C4-2B (cell line): ENCODE measurements around the gene ZNF430.
"Not testable (repeated sequence)": the region's sequence is repeated elsewhere in the genome, so short reads cannot be mapped to it uniquely, and the experiment has no call there.

Source experiments
- H3K27ac ChIP-seq: fragments of 450-650 bp; 2 replicates; pipeline ENCODE4 v1.5.1; 2017
- CTCF ChIP-seq: fragments of 450-650 bp; conservative IDR thresholded peaks from 2 replicates; pipeline ENCODE4 v1.5.1; 2017; ENCODE audit warnings: mild to moderate bottlenecking
- ZFX ChIP-seq: fragments of 450-650 bp; IDR thresholded peaks from 2 replicates; pipeline ENCODE4 v1.6.1; 2017

Gene ZNF430

GRCh38 chr19:21020298-21021227, at the start of gene ZNF430:
ZNF430 (plus strand) TSS chr19:21020657; CDS start chr19:21020801, 144 bp downstream.
- TF ChIP-seq ZFX (peak; percentile 81), CTCF (no peak)
- peak within 1 kb of the TSS; percentile 76 for H3K27ac ChIP-seq

GRCh38 chr19:20992788-20993187, 27.7 kb upstream of the ZNF430 start:
- H3K27ac ChIP-seq, result not testable (repeated sequence)

GRCh38 chr19:20999731-21000352, 20.6 kb upstream of the ZNF430 start:
- H3K27ac ChIP-seq, result peak overlapping the region; percentile 54

GRCh38 chr19:21021238-21021637, 781 bp downstream of the ZNF430 start:
- peak overlapping the region; percentile 76 for H3K27ac ChIP-seq
- peak; percentile 17 for TF ChIP-seq CTCF

More at GRCh38 chr19:20999731-21000352, 20.6 kb upstream of the ZNF430 start:
- peak; percentile 52 for TF ChIP-seq ZFX
- no peak for TF ChIP-seq CTCF

DNA sequence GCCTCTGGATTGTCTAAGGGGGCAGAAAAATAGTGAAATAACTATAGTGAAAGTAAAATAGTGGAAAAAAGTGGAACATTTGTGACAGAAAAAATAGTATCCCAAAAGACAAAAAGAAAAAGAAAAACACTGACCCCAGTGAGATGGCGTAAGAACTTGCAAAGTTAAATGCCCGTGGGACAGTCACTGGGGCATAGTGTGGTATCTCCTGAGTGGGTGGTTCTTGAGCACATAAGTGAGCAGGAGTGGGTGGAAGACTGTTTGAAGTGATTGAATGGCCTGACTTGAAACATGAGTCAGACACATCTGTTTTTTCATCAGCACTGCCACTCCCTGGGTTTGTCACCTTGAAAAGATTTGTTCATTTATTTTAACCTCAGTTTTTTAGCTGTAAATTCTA, 2.5 kb downstream of the ZNF430 start:
- H3K27ac ChIP-seq, result no peak overlapping the region
- no peak for TF ChIP-seq ZFX
- TF ChIP-seq CTCF, result no peak

- TF ChIP-seq ZFX (no peak), CTCF (no peak)
- no peak overlapping the region for H3K27ac ChIP-seq
These were observed 3.4 kb downstream of the ZNF430 start for GRCh38 chr19:21023901-21024300.

DNA sequence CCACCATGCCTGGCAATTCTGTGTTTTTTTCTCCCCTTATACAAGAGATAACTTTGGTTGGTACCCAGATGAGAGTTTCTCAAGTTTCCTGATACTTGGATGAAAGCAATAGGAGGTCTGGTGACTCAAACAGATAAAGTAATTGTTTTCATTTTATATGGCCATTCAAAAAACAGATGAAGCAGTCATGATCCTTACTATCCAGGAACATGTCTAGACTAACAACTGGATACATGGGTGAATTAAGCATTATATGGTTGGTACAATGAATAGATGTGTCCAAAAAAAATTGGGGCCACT, 8.5 kb downstream of the ZNF430 start:
- TF ChIP-seq ZFX, result no peak
- no peak for TF ChIP-seq CTCF

More for the DNA sequence above, 8.5 kb downstream of the ZNF430 start:
- no peak overlapping the region for H3K27ac ChIP-seq
